WTC11 (cell line): ENCODE results near the gene TARM1. TPM values are rescaled to one million over a fixed set of nuclear protein-coding genes. Genes with fewer than 3 reads are reported as not detected.
"Not testable (repeated sequence)": the region's sequence is repeated elsewhere in the genome, so short reads cannot be mapped to it uniquely, and the experiment has no call there.

Source experiments
- ATAC-seq: fragments of 200-7000 bp; cut with Tn5 transposase; 2 replicates; pipeline ENCODE4 v1.10.0; 2021; ENCODE audit warnings: mild to moderate bottlenecking, moderate library complexity
- CTCF ChIA-PET: fragments of 300-600 bp; sonication (Branson Sonifier 250); formaldehyde crosslinking; loops from one replicate; lab custom pipeline; 2021; ENCODE audit warnings: antibody characterized with exemption; lab: Charles Lee
- POLR2A ChIA-PET: fragments of 350-600 bp; sonication (Branson Sonifier 250); formaldehyde crosslinking; loops from one replicate; lab custom pipeline; 2021; ENCODE audit warnings: antibody characterized with exemption; lab: Charles Lee
- DNase-seq: peaks from one replicate; pipeline ENCODE4 v3.0.0; 2021; ENCODE audit warnings: low spot score
- H3K27ac Mint-ChIP-seq: 2 replicates; pipeline ENCODE4 v1.8.0; 2021; ENCODE audit warnings: mixed read lengths
- H3K27me3 Mint-ChIP-seq: 2 replicates; pipeline ENCODE4 v1.8.0; 2021; ENCODE audit warnings: low read depth, mild to moderate bottlenecking, moderate library complexity, mixed read lengths
- H3K36me3 Mint-ChIP-seq: 2 replicates; pipeline ENCODE4 v1.8.0; 2021; ENCODE audit warnings: mixed read lengths
- H3K4me1 Mint-ChIP-seq: 2 replicates; pipeline ENCODE4 v1.8.0; 2022; ENCODE audit warnings: mixed read lengths
- H3K4me3 Mint-ChIP-seq: 2 replicates; pipeline ENCODE4 v1.8.0; 2021; ENCODE audit warnings: mild to moderate bottlenecking, moderate library complexity, mixed read lengths
- H3K9me3 Mint-ChIP-seq: 2 replicates; pipeline ENCODE4 v1.8.0; 2021; ENCODE audit warnings: mixed read lengths
- AFF4 ChIP-seq: sonication (generic); formaldehyde crosslinking; IDR thresholded peaks from 2 replicates; pipeline ENCODE4 v1.8.1; 2023; ENCODE audit warnings: mild to moderate bottlenecking, missing genetic modification reagents, borderline replicate concordance
- ARID4B ChIP-seq: sonication (generic); formaldehyde crosslinking; IDR thresholded peaks from 2 replicates; pipeline ENCODE4 v1.8.0; 2023; ENCODE audit warnings: missing genetic modification reagents, mild to moderate bottlenecking, borderline replicate concordance
- ATF2 ChIP-seq: sonication (generic); formaldehyde crosslinking; IDR thresholded peaks from 2 replicates; pipeline ENCODE4 v1.8.1; 2022; ENCODE audit warnings: low read depth, missing genetic modification reagents, borderline replicate concordance
- FOXK1 ChIP-seq: sonication (generic); formaldehyde crosslinking; IDR thresholded peaks from 2 replicates; pipeline ENCODE4 v1.8.0; 2022; ENCODE audit warnings: mild to moderate bottlenecking, moderate library complexity, missing genetic modification reagents
- MXD4 ChIP-seq: fragments of 250-450 bp; sonication (Bioruptor Pico); IDR thresholded peaks from 2 replicates; pipeline ENCODE4 v1.8.0; 2021; ENCODE audit warnings: mild to moderate bottlenecking, moderate library complexity, borderline replicate concordance
- NFE2L1 ChIP-seq: sonication (generic); formaldehyde crosslinking; IDR thresholded peaks from 2 replicates; pipeline ENCODE4 v1.8.1; 2023; ENCODE audit warnings: missing genetic modification reagents
- TCF7 ChIP-seq: sonication (generic); formaldehyde crosslinking; IDR thresholded peaks from 2 replicates; pipeline ENCODE4 v1.8.0; 2022; ENCODE audit warnings: mild to moderate bottlenecking, low read depth, missing genetic modification reagents, moderate library complexity
- ZNF281 ChIP-seq: sonication (generic); formaldehyde crosslinking; IDR thresholded peaks from 2 replicates; pipeline ENCODE4 v1.8.0; 2023; ENCODE audit warnings: mild to moderate bottlenecking, missing genetic modification reagents
- ZNF416 ChIP-seq: fragments of 250-450 bp; sonication (Bioruptor Pico); IDR thresholded peaks from 2 replicates; pipeline ENCODE4 v1.9.0; 2021; ENCODE audit warnings: mild to moderate bottlenecking, inconsistent platforms
- total RNA-seq: library from RNA; stranded (reverse); gene quantifications from 3 replicates; pipeline ENCODE4 v1.2.3, GENCODE V29; 2021

Gene TARM1
- total RNA-seq, 1 experiment from 2014 or later, result not detected

- TF ChIP-seq ARID4B (no peak), TCF7 (no peak), AFF4 (CRISPR knock-in tag) (no peak), ZNF281 (CRISPR knock-in tag) (no peak), FOXK1 (CRISPR knock-in tag) (no peak)
These were observed 39.1 kb downstream of the TARM1 start (continued) for GRCh38 chr19:54041969-54042606.

GRCh38 chr19:54040003-54040402 lies 41.2 kb downstream of the TARM1 start:
- ATAC-seq (no peak), DNase-seq (no peak)
- no peaks in the 10 kb centered on the region for H3K36me3 Mint-ChIP-seq
- peaks cover 10% of the 10 kb centered on the region for H3K27me3 Mint-ChIP-seq
- ChIA-PET CTCF (interaction anchor here (0.7 to 4.3 kb wide), 4 partner anchors 8 to 231 kb away, joined by 4 to 21 read pairs (median 4); no protein-coding TSS in a partner anchor), POLR2A (no interaction called here)
- H3K9me3 Mint-ChIP-seq, result peaks cover 5% of the 10 kb centered on the region
- no peak overlapping the region for H3K4me3 Mint-ChIP-seq
- peak overlapping the region; percentile 18 for H3K27ac Mint-ChIP-seq
- peaks cover 44% of the 10 kb centered on the region for H3K4me1 Mint-ChIP-seq
- no peak for TF ChIP-seq ATF2 (CRISPR knock-in tag)
- TF ChIP-seq NFE2L1, result no peak
- TF ChIP-seq MXD4 (CRISPR knock-in tag), result no peak
- TF ChIP-seq ZNF416 (CRISPR knock-in tag), result no peak

GRCh38 chr19:54036542-54036941 lies 44.6 kb downstream of the TARM1 start:
- H3K27me3 Mint-ChIP-seq, H3K9me3 Mint-ChIP-seq, H3K36me3 Mint-ChIP-seq, DNase-seq, POLR2A ChIA-PET, H3K4me3 Mint-ChIP-seq, ATAC-seq: not testable (repeated sequence)
- peak overlapping the region; percentile 95 for H3K27ac Mint-ChIP-seq
- H3K4me1 Mint-ChIP-seq, result peaks cover 50% of the 10 kb centered on the region
- CTCF ChIA-PET, result interaction anchor here (1.0 to 2.8 kb wide), 5 partner anchors 13 to 244 kb away, joined by 3 to 16 read pairs (median 9); no protein-coding TSS in a partner anchor
